Fibroblast of skin of right quadriceps (primary cell): ENCODE measurements around the gene NCAPH2.
"Not testable (repeated sequence)": the region's sequence is repeated elsewhere in the genome, so short reads cannot be mapped to it uniquely, and the experiment has no call there.

ENCODE experiments used
- DNase-seq: peaks from one replicate; pipeline ENCODE4 v3.0.0-alpha.2; 2013

Gene NCAPH2

DNA sequence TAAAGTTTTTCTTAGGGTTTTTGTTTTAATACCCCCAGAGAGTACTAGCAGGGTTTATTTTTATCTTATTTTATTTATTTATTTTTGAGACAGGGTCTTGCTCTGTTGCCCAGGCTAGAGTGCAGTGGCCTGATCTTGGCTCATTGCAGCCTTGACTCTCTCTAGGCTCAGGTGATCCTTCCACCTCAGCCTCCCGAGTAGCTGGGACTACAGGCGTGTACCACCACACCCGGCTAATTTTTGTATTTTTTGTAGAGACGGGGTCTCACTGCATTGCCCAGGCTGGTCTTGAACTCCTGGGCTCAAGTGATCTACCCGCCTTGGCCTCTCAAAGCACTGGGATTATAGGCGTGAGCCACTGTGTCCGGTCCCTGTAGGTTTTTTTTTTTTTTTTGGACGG is 12.2 kb downstream of the NCAPH2 start:
- DNase-seq, result not testable (repeated sequence)

DNA sequence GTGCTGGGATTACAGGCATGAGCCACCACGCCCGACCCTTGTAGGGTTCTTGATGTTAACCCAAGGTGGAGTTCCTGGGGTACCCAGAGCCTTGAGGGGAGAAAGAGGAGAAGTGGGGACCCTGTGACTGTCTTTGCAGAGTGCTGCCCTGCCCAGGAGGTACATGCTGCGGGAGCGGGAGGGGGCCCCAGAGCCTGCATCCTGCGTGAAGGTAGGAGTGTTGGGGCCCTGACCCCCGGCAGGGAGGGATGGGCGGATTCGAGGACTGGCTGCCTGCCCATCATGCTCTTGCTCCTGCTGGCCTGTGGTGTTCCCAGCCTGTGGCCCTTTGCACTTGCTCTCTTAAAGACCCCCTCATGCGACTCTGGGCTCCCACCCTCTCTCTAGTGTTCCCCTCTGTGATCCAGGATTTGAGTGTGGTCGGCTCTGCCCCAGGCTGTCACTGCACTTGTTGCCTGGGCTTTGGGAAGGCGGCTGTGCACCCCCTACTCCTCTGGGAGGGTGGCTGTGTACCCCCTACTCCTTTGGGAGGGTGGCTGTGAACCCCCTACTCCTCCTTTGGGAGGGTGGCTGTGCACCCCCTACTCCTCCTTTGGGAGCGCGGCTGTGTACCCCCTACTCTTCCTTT is 12.9 kb downstream of the NCAPH2 start:
- DNase-seq, result no peak

DNA sequence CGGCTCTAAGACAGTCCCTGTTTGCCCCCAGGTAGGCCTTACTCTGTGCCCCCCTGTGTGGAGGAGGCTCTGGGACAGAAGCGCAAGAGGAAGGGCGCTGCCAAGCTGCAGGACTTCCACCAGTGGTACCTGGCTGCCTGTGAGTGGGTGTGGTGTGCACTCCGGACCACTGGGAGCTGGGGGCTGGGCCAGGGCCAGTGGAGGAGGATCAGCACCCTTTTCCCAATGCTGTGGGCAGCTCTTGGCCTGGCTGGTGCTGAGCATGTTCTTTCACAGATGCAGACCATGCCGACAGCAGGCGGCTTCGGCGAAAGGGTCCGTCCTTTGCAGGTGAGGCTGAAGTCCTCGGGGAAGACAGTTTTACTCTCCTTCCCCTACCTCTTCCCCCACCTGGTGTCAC is 13.7 kb downstream of the NCAPH2 start:
- no peak for DNase-seq

- no peak for DNase-seq
Observed at GRCh38 chr22:50522208-50522805, 14.3 kb downstream of the NCAPH2 start.

- no peak for DNase-seq
Observed at GRCh38 chr22:50522806-50523438, 14.9 kb downstream of the NCAPH2 start.

- no peak for DNase-seq
Observed at GRCh38 chr22:50523458-50523805, 15.4 kb downstream of the NCAPH2 start.

GRCh38 chr22:50523806-50524675 is 16.0 kb downstream of the NCAPH2 start:
- DNase-seq, result no peak

DNA sequence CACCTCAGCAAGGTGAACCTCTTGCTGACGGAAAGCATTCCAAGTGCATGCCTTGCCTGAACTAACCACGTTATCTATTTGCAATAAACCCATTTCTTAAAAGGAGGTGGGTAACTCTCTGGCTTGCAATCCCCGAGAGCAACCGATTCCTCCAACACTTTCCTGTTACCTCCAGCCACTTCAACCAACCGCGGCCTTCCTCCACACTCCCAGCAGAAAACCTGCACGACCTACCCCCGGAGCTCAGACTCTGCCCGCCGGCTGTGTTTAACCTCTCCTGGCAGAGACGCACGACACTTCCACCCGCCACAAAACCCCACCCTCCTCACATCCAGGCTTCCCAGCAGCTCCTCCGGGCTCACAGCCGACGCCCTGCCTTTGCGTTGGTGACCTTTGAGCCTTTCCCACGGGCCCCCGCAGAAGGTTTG is 16.7 kb downstream of the NCAPH2 start:
- DNase-seq, result no peak

DNA sequence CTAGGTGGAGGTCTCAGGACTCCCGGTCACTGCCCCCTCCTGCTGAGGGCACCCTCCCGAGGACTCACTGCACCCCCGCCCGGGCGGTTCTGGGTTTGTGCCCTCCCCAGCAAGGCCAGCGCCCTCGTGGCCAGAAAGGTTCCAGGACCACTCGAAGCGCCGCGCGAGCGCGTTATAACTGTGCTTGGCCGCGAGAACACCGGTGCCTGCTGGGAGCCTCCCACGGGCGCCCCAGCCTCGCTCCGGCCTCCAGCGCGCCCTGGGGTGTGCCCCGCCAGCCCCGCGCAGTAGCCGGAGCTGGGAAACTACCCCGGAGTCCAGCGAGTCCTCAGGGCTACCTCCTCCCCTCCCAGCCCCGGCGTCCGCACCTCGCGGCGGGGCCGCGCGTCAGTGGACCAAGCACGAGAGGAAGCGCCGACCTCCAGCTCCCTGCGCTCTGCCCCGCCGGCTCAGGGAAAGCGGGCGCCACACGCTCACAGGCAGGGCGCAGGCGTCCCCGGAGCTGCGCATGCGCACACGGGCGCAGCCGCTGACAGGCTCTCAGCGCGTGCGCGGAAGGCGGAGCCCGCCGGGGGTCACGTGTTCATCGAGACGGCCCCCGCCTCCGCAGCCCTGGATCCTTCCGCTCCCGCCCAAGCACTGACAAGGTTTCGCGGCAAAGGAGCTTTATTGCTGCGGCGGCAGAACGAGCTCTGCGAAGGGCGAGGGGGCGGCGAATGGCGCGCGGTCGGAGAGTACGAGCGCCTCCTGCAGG is 17.3 kb downstream of the NCAPH2 start, which contains the start of gene SCO2:
TSS of gene SCO2 (minus strand) at position 495 of the 754 bp plus-strand sequence. CDS start 1,187 bp downstream, outside the sequence.
- peak; percentile 98 for DNase-seq

- no peak for DNase-seq
Observed at GRCh38 chr22:50525858-50526107, 17.8 kb downstream of the NCAPH2 start.

- peak; percentile 77 for DNase-seq
Observed at GRCh38 chr22:50526108-50526833, 18.2 kb downstream of the NCAPH2 start.

DNA sequence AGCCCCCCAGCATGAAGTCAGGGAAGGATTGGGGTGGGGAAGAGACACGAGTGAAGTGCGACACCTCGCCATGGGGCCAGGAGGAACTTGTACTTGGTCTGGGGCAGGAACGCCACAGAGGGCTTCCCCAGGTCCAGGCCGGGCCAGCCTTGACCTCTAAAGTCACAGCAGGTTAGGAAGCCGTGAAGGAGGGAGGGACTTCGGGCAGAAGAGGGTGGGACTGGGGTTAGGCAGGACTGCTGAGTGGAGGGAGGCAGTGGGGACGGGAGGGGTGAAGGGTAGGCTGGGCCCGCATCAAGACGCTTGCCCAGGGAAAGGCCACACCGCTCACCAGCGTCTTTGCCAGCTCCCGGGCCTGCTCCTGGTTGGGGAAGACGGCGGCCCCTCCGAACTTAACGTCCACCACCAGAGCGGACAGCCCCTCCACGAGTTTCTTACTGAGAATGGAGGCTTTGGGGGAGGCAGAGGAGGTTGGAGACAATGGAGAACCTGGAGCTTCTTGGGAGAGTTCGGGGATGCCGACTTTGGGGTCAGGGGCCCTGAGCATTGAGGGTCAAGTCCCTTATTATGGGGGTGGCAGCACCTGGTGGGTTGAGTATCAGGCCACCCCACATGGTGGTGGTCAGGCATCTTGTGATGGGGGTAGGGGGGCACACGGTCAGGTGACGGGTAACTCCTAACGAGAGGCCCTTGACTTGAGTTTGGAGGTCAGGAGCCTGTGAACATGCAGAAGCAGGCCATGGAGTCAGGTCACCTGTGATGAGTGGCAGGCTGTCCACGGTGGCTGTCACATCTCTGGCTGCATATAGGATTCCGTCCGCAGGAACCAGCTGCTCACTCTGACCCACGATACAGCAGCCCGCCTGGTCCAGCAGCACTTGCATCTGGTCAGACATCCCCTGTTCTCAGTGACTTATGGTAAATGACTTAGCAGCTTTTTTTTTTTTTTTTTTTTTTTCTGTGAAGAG is 19.1 kb downstream of the NCAPH2 start:
- DNase-seq, result no peak

GRCh38 chr22:50527921-50528681 is 20.1 kb downstream of the NCAPH2 start:
- DNase-seq, result no peak

DNA sequence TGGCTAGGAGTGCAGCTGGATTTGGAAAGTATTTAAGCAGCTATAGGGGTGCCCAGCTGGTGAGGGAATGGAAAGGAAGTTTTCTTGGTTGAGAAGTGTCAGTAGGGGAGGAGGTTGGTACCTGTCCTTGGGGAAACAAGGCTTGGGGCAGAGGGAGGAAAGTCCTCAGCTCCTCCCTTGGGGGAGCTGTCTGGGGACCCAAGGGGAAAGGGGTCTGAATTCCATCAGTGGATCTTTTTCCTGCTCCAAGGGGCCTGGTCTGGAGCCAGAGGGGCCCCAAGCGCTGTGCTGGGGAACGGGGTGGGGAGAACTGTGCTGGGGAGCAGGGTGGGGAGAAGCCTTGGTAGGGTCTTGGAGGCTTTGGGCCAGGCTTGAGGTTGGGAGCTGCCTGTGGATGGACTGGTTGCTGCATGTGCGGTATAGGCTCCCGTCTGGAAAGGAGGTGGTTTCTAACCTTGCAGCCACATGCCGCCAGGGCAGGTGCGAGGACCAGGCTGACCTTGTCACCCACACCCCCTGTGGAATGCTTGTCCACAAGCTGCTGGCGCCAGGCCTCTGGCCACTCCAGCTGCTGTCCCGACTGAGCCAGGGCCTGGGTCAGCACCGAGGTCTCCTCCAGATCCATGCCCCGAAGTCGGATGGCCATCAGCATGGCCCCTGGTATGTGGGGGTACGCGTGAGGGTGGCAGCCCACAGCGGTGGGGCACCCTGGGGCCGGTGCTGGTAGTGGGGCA is 20.8 kb downstream of the NCAPH2 start:
- DNase-seq, result no peak

- DNase-seq, result no peak
Observed at GRCh38 chr22:50529416-50529896, 21.4 kb downstream of the NCAPH2 start.

DNA sequence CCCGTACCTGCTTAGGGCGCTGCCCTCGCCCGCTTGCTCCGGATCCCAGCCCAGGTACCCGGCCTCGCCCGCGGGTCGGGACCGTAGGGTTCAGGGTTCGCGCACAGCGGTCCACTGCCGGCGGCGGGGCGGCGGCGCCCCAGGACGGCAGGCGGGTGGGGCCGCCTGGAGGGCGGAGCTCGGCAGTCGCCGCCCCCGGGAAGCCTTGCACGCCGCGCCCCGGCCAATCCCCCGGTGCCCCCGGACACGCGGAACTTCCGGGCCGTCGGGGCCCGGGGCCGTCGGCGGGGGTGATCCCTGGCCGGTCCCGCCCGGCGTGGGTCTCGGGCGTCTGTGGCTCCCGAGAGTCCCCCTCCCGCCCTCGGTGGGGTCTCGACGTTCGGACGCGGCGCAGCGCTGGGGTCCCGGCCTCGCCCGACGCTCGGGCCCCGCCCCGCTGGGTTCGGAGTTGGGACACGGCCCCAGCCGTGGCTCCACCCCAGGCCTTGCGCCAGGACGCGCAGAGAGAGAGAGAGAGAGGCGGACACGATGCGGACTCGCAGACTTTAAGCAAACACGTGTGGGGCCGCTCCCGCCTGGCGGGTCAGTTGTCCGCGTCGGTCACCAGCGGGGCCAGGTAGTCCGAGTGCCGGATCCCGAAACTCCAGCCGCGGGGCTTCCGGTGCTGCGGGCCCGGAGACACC is 22.0 kb downstream of the NCAPH2 start, which contains the start of gene TYMP:
TSS of gene TYMP (minus strand) at position 116 of the 683 bp plus-strand sequence. CDS start 303 bp downstream, outside the sequence.
- DNase-seq, result peak; percentile 51

GRCh38 chr22:50530580-50530876 is 22.5 kb downstream of the NCAPH2 start:
- no peak for DNase-seq

DNA sequence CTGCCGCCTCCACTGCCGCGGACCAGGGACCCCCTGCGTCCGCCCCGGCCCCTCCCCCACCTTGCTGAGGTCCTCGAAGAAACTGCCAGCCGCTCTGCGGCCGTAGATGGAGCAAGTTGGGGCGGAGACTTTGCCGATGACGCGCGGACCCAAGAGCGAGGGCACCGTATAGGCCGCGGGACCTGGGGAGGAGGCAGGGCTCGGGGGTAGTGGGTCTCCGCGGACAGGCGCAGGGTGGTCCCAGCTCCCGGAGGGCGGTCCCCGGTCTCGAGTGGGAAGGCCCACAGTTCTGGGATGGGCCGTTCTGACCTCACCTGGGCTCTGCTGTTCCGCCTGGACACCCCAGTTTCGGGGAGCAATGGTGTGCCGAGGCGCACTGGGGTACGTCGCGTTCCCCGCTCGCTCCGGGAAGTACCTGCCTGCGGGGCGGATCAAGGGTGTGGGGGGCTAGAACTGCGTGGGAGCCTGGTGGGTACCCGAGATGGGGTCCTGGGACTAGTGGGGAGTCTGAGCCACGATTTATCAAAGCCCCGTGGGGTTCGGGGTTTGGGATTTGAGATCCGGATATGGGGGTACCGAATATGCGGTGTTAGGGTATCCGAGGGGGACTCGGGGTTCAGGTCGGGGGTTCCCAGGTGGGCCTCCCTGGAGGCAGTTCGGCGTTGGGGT is 23.0 kb downstream of the NCAPH2 start:
- peak; percentile 69 for DNase-seq
